ENCODE data around the gene LIFR.

LIFR gene

GRCh38 chr5:38509185-38509584, 47.3 kb downstream of the LIFR start:
- H2AFZ ChIP-seq (ENCODE audit: low read length): no peak overlapping the region
- H3K4me1 ChIP-seq (ENCODE audit: insufficient read depth, low read length, poor library complexity, severe bottlenecking): no peaks in the 10 kb centered on the region
- H3K9ac ChIP-seq (ENCODE audit: low read depth, low read length, poor library complexity, severe bottlenecking): no peak overlapping the region
- H3K4me2 ChIP-seq (ENCODE audit: low read depth, low read length, poor library complexity, severe bottlenecking): no peak overlapping the region
- H3K9me3 ChIP-seq (ENCODE audit: insufficient read depth, low read depth, low read length): no peaks in the 10 kb centered on the region
- TF ChIP-seq EZH2phosphoT487 (IDR thresholded peaks at IDR 0.05; ENCODE audit: borderline replicate concordance): no peak
- no peak for TF ChIP-seq CTCF (conservative IDR thresholded peaks at IDR 0.05; ENCODE audit: low read length)
- no peaks in the 10 kb centered on the region for H3K36me3 ChIP-seq (ENCODE audit: insufficient read depth, low read length)
- H3K79me2 ChIP-seq (ENCODE audit: insufficient read depth, low read length): no peaks in the 10 kb centered on the region
- H4K20me1 ChIP-seq (ENCODE audit: insufficient read depth, low read length, poor library complexity, severe bottlenecking): no peaks in the 10 kb centered on the region
- no peaks in the 10 kb centered on the region for H3F3A ChIP-seq (ENCODE audit: low read depth)
- no peaks in the 10 kb centered on the region for H3K9me2 ChIP-seq (replicated peaks; ENCODE audit: low read depth, low read length)
- no peak overlapping the region for H3K4me3 ChIP-seq (ENCODE audit: low read length, poor library complexity, severe bottlenecking)
- H3K27me3 ChIP-seq (ENCODE audit: insufficient read depth, low read length, poor library complexity, severe bottlenecking): no peaks in the 10 kb centered on the region

GRCh38 chr5:38506302-38506701, 50.1 kb downstream of the LIFR start:
- Histone ChIP-seq H3K4me3 (ENCODE audit: low read length, poor library complexity, severe bottlenecking) (no peak overlapping the region), H3K9ac (ENCODE audit: low read depth, low read length, poor library complexity, severe bottlenecking) (no peak overlapping the region), H3K4me2 (ENCODE audit: low read depth, low read length, poor library complexity, severe bottlenecking) (no peak overlapping the region), H3K79me2 (ENCODE audit: insufficient read depth, low read length) (no peaks in the 10 kb centered on the region), H3F3A (ENCODE audit: low read depth) (no peaks in the 10 kb centered on the region), H3K36me3 (ENCODE audit: insufficient read depth, low read length) (no peaks in the 10 kb centered on the region), H2AFZ (ENCODE audit: low read length) (no peak overlapping the region), H3K27me3 (ENCODE audit: insufficient read depth, low read length, poor library complexity, severe bottlenecking) (no peaks in the 10 kb centered on the region), H3K4me1 (ENCODE audit: insufficient read depth, low read length, poor library complexity, severe bottlenecking) (no peaks in the 10 kb centered on the region), H3K9me3 (ENCODE audit: insufficient read depth, low read depth, low read length) (no peaks in the 10 kb centered on the region), H4K20me1 (ENCODE audit: insufficient read depth, low read length, poor library complexity, severe bottlenecking) (no peaks in the 10 kb centered on the region), H3K9me2 (replicated peaks; ENCODE audit: low read depth, low read length) (no peaks in the 10 kb centered on the region)
- TF ChIP-seq EZH2phosphoT487 (IDR thresholded peaks at IDR 0.05; ENCODE audit: borderline replicate concordance): no peak
- TF ChIP-seq CTCF (conservative IDR thresholded peaks at IDR 0.05; ENCODE audit: low read length): no peak

GRCh38 chr5:38500573-38501260, 55.7 kb downstream of the LIFR start:
- Histone ChIP-seq H3K27me3 (ENCODE audit: insufficient read depth, low read length, poor library complexity, severe bottlenecking) (no peaks in the 10 kb centered on the region), H3K9ac (ENCODE audit: low read depth, low read length, poor library complexity, severe bottlenecking) (no peak overlapping the region), H3K79me2 (ENCODE audit: insufficient read depth, low read length) (no peaks in the 10 kb centered on the region), H3K4me2 (ENCODE audit: low read depth, low read length, poor library complexity, severe bottlenecking) (no peak overlapping the region), H3K4me3 (ENCODE audit: low read length, poor library complexity, severe bottlenecking) (no peak overlapping the region), H3F3A (ENCODE audit: low read depth) (no peaks in the 10 kb centered on the region), H3K9me2 (replicated peaks; ENCODE audit: low read depth, low read length) (no peaks in the 10 kb centered on the region), H3K4me1 (ENCODE audit: insufficient read depth, low read length, poor library complexity, severe bottlenecking) (no peaks in the 10 kb centered on the region), H2AFZ (ENCODE audit: low read length) (no peak overlapping the region), H3K36me3 (ENCODE audit: insufficient read depth, low read length) (no peaks in the 10 kb centered on the region), H3K9me3 (ENCODE audit: insufficient read depth, low read depth, low read length) (no peaks in the 10 kb centered on the region), H4K20me1 (ENCODE audit: insufficient read depth, low read length, poor library complexity, severe bottlenecking) (no peaks in the 10 kb centered on the region)
- TF ChIP-seq EZH2phosphoT487 (IDR thresholded peaks at IDR 0.05; ENCODE audit: borderline replicate concordance) (no peak), CTCF (conservative IDR thresholded peaks at IDR 0.05; ENCODE audit: low read length) (no peak)

Data from Loucy (cell line).